ENCODE results near the gene PDLIM4.

Gene PDLIM4

DNA sequence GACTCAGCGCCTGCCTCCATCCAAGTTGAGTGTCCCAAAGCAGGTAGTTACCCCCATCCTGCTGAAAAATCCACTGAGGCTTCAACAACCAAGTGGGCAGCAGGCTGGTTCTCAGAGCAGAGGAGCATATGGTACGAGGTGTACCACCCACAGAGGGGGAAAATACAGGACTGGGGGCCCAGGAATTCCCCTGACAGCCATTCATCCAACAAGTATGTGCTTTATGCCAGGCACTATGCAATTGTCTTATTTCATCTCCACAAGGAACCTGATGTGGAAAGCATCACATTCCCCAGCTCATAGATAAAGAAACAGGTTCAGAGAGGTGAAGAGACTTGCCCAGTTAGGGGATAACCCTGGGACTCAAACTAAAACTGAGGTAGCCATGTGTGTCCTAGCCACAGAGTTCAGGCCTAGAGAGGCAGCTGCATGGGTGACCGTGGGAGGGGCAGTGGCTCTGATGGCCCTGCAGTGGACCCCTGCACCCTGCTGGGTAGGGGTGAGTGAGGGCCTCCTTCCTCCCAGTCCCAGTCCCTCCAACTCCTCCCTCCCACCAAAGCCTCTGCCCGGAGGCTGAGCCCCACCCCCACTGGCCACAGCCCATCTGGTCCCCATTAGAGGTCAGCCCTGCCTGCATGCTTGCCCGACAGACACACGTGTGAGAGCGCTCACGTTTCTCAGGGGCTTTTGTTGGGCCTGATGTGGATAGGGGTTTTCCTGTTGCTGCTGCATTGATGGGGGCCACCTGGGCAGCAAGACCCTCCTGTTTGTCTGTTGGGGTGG is 11.5 kb downstream of the PDLIM4 start:
- in situ Hi-C loops (cut with MboI; ENCODE audit: low pct_unique_long_range_greater_than_20kb, low sequenced_read_pairs, unreplicated experiment): no loop called here
- peak; percentile 75 for DNase-seq (ENCODE audit: low spot score)
- no peak for TF ChIP-seq CTCF (IDR thresholded peaks at IDR 0.05; ENCODE audit: extremely low read depth, insufficient read depth, missing control alignments)

DNA sequence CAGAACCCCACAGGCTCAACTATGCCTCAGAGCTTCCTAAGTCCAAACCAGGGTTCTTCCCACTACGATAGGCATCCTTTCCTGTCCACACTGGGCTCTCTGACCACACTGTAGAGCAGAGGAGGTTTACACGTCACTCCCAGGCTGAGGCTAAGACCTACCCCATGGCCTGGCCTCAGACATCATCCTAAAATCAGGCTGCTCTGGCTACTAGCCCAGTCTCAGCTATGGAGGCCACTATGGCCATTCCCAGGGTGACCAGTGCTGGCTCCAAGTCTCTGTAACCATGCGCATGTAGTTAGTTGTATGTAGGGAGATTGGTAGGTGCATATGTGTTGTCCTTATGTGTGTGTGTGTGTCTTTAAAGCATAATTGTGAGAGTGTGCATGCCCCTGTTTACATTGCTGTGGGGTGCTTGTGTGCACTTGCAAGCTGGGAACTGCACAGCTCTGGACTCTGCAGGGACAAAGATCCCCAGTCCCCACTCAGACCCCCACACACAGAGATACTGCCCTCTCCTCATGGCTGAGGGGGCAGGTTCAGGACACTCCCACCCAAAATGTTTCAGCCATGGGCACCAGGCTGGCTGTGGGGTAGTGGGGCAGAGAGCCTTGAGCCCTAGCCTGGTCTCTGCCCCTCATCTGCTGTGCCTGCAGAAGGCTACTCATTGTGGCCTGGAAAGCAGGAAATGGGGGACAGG is 12.3 kb downstream of the PDLIM4 start:
- TF ChIP-seq CTCF (IDR thresholded peaks at IDR 0.05; ENCODE audit: extremely low read depth, insufficient read depth, missing control alignments): no peak
- in situ Hi-C loops (cut with MboI; ENCODE audit: low pct_unique_long_range_greater_than_20kb, low sequenced_read_pairs, unreplicated experiment): no loop called here
- no peak for DNase-seq (ENCODE audit: low spot score)

- no peak for DNase-seq (ENCODE audit: low spot score)
- in situ Hi-C loops (cut with MboI; ENCODE audit: low pct_unique_long_range_greater_than_20kb, low sequenced_read_pairs, unreplicated experiment): no loop called here
- no peak for TF ChIP-seq CTCF (IDR thresholded peaks at IDR 0.05; ENCODE audit: extremely low read depth, insufficient read depth, missing control alignments)
Measured at GRCh38 chr5:132270335-132270665, 12.8 kb downstream of the PDLIM4 start.

DNA sequence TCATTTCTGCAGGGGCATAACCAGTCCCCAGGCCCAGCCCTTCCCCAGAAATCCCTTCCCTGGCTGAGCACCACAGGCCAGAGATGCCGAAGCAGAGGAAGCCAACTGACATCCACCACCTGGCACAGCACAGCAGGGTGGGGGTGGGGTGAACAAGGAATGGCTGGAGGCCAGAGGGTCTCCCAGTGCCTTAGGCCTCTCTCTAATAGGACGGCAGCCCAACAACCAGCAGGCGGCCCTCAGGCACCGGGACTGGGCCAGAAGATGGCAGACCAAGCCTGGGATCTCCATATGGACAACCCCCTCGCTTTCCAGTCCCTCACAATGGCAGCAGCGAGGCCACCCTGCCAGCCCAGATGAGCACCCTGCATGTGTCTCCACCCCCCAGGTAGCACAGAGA is 13.2 kb downstream of the PDLIM4 start:
- TF ChIP-seq CTCF (IDR thresholded peaks at IDR 0.05; ENCODE audit: extremely low read depth, insufficient read depth, missing control alignments): no peak
- no peak for DNase-seq (ENCODE audit: low spot score)
- in situ Hi-C loops (cut with MboI; ENCODE audit: low pct_unique_long_range_greater_than_20kb, low sequenced_read_pairs, unreplicated experiment): no loop called here

- TF ChIP-seq CTCF (IDR thresholded peaks at IDR 0.05; ENCODE audit: extremely low read depth, insufficient read depth, missing control alignments): peak; percentile 33
- in situ Hi-C loops (cut with MboI; ENCODE audit: low pct_unique_long_range_greater_than_20kb, low sequenced_read_pairs, unreplicated experiment): no loop called here
- no peak for DNase-seq (ENCODE audit: low spot score)
Measured at GRCh38 chr5:132271251-132272246, 14.1 kb downstream of the PDLIM4 start.
